ENCODE results near the gene PPP6R1. TPM values are rescaled to one million over a fixed set of nuclear protein-coding genes. Genes with fewer than 3 reads are reported as not detected.

The PPP6R1 gene
- total RNA-seq, 1 experiment from 2014 or later = 159 TPM

DNA sequence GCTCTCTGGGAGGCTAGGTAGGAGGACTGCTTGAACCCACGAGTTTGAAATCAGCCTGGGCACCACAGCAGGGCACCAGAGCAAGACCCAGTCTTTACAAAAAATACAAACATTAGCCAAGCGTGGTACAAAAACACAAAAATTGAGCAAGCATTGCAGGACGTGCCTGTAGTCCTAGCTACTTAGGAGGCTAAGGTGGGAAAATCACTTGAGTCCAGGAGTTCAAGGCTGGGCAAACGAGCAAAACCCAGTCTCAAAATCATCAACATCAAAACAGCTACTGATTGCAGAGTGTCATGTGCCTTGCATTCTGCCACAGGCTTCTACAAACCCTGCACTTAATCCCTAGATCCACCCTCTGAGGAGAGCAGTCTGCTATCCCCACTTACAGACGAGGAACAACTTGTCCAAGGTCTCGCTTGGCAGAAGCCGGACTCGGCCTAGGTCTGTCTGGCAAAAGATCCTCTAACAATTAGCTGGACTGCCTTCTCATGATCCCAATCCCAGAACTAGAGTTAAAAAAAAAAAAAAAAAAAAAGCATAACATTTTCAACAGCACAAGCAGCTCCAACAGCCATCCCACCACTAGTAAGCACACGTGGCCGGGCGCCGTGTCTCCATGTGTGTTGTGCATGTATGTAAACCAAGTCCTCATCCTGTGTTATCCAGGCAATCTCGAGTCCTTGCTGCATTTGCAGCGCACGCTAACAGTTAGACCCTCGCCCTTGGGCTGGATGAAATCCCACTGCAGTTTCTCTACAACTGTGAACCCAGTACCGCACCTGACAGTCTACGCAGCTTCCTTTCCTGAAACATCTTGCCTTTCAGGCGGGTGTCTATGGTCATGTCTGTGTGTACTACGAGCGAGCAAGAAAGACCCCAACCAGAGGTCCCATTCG lies 2.0 kb downstream of the PPP6R1 start:
- peaks cover 44% of the 10 kb centered on the region for H3F3A ChIP-seq (ENCODE audit: insufficient read depth, low read depth)
- no peak overlapping the region for H2AFZ ChIP-seq
- H3K9me3 ChIP-seq (ENCODE audit: insufficient read depth, low read depth) = no peaks in the 10 kb centered on the region
- H3K9me2 ChIP-seq (ENCODE audit: insufficient read depth) = no peaks in the 10 kb centered on the region
- H3K27me3 ChIP-seq (ENCODE audit: insufficient read depth, low read depth) = no peaks in the 10 kb centered on the region
- no peak for TF ChIP-seq EZH2 (IDR thresholded peaks at IDR 0.05; ENCODE audit: low read depth)
- TF ChIP-seq, protein P1, sequence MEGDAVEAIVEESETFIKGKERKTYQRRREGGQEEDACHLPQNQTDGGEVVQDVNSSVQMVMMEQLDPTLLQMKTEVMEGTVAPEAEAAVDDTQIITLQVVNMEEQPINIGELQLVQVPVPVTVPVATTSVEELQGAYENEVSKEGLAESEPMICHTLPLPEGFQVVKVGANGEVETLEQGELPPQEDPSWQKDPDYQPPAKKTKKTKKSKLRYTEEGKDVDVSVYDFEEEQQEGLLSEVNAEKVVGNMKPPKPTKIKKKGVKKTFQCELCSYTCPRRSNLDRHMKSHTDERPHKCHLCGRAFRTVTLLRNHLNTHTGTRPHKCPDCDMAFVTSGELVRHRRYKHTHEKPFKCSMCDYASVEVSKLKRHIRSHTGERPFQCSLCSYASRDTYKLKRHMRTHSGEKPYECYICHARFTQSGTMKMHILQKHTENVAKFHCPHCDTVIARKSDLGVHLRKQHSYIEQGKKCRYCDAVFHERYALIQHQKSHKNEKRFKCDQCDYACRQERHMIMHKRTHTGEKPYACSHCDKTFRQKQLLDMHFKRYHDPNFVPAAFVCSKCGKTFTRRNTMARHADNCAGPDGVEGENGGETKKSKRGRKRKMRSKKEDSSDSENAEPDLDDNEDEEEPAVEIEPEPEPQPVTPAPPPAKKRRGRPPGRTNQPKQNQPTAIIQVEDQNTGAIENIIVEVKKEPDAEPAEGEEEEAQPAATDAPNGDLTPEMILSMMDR (conservative IDR thresholded peaks at IDR 0.05) = no peak
- peaks cover 50% of the 10 kb centered on the region for H3K4me1 ChIP-seq (replicated peaks; ENCODE audit: insufficient read depth)
- CTCF ChIA-PET = interaction anchor here (0.6 kb wide), 1 partner anchor 350 kb away, joined by 9 read pairs; no protein-coding TSS in a partner anchor
- POLR2A ChIA-PET (ENCODE audit: unreplicated experiment) = interaction anchor here (1.5 kb wide), 1 partner anchor 90 kb away, joined by 7 read pairs; no protein-coding TSS in a partner anchor
- peaks cover 68% of the 10 kb centered on the region for H3K79me2 ChIP-seq (ENCODE audit: low read depth)
- H3K27ac ChIP-seq = peak overlapping the region; percentile 35; the same call in 1 of the 2 replicates
- intact Hi-C loops (cut with micrococcal nuclease; ENCODE audit: unreplicated experiment) = no loop called here
- TSS peak; percentile 23 for BruUV-seq (replicated peaks)
- H3K4me3 ChIP-seq = peak overlapping the region; percentile 77
- peak overlapping the region; percentile 97 for H3K4me2 ChIP-seq
- no peak for DNase-seq
- no peaks in the 10 kb centered on the region for H3K36me3 ChIP-seq (ENCODE audit: low read depth)
- H4K20me1 ChIP-seq (ENCODE audit: insufficient read depth) = peaks cover 61% of the 10 kb centered on the region

DNA sequence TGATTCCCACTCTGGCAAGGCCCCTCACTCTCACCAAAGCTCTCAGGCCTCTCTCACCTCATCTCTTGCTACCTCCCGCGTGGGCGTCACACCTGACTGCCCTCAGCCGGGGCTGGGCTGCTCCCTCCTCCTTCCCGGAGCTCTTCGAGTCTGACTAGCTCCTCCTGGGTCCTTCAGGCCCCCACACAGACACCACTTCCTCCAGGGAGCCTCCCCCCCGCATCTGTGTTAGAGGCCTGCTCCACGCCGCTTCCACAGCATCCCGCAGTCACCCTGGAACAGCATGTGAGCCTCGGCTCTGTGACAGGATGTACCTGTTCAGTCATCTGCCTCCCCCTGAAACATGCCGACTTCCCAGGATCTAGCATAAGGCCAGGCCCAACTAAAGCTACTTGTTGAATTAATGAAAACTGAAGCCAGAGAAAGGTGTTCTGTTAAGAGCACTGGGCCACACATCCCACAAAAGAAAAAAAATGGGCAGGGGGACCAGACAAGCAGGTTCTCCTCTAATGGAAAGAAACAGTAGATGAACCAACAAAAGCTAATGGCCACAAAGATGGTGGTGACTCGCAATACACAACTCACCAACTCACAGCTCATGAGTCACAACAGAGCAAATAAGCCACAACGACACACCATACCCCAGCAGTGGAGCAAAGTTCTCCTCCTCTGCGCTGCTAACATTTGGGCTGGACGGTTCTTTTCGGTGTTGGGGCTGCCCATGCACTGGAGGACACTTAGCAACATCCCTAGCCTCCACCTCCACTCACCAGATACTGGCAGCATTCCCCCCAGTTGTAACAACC lies 3.0 kb downstream of the PPP6R1 start:
- H3K27ac ChIP-seq = peak overlapping the region; percentile 58
- ChIA-PET POLR2A (ENCODE audit: unreplicated experiment) (interaction anchor here (0.5 to 1.5 kb wide), 2 partner anchors 89 to 152 kb away, joined by 4 to 7 read pairs; partner anchors contain the start of gene UBE2S), CTCF (interaction anchor here (0.6 kb wide), 2 partner anchors 83 to 852 kb away, joined by 3 to 12 read pairs; no protein-coding TSS in a partner anchor)
- no peak for TF ChIP-seq EZH2 (IDR thresholded peaks at IDR 0.05; ENCODE audit: low read depth)
- TF ChIP-seq, protein P1 (conservative IDR thresholded peaks at IDR 0.05) = no peak
- H3K27me3 ChIP-seq (ENCODE audit: insufficient read depth, low read depth) = no peaks in the 10 kb centered on the region
- H4K20me1 ChIP-seq (ENCODE audit: insufficient read depth) = peaks cover 71% of the 10 kb centered on the region
- H3F3A ChIP-seq (ENCODE audit: insufficient read depth, low read depth) = peaks cover 45% of the 10 kb centered on the region
- peak in 1 of 2 experiments; percentile 86 for DNase-seq
- no peak overlapping the region for H2AFZ ChIP-seq
- H3K79me2 ChIP-seq (ENCODE audit: low read depth) = peaks cover 78% of the 10 kb centered on the region
- no peaks in the 10 kb centered on the region for H3K36me3 ChIP-seq (ENCODE audit: low read depth)
- H3K4me3 ChIP-seq = peak overlapping the region; percentile 77
- H3K9me3 ChIP-seq (ENCODE audit: insufficient read depth, low read depth) = no peaks in the 10 kb centered on the region
- H3K4me2 ChIP-seq = peak overlapping the region; percentile 97
- H3K9me2 ChIP-seq (ENCODE audit: insufficient read depth) = no peaks in the 10 kb centered on the region
- no TSS peak for BruUV-seq (replicated peaks)
- intact Hi-C loops (cut with micrococcal nuclease; ENCODE audit: unreplicated experiment) = no loop called here
- H3K4me1 ChIP-seq (replicated peaks; ENCODE audit: insufficient read depth) = peaks cover 55% of the 10 kb centered on the region

DNA sequence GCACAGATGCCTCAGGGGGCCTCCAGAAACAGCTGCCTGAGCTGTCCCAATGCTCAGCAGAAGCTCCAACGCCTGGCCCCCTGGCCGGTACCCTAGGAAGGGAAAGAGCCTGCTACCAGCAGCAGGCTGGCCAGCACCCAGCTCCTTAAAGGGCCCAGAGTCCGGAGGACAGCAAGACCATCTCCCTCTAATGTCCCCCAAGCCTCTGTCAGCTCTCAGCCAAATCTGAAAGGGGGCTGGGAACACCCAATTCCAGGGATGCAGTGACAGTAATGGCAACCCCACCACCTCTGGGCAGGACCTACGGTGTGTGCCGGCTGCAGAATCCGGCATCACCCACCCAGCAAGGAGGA lies 4.2 kb downstream of the PPP6R1 start:
- Histone ChIP-seq H3K79me2 (ENCODE audit: low read depth) (peaks cover 91% of the 10 kb centered on the region), H2AFZ (no peak overlapping the region), H3K4me3 (no peak overlapping the region), H3F3A (ENCODE audit: insufficient read depth, low read depth) (peaks cover 34% of the 10 kb centered on the region), H3K27me3 (ENCODE audit: insufficient read depth, low read depth) (no peaks in the 10 kb centered on the region), H3K4me1 (replicated peaks; ENCODE audit: insufficient read depth) (peaks cover 47% of the 10 kb centered on the region), H3K27ac (no peak overlapping the region), H3K9me2 (ENCODE audit: insufficient read depth) (no peaks in the 10 kb centered on the region), H3K4me2 (no peak overlapping the region), H3K36me3 (ENCODE audit: low read depth) (no peaks in the 10 kb centered on the region), H4K20me1 (ENCODE audit: insufficient read depth) (peaks cover 83% of the 10 kb centered on the region), H3K9me3 (ENCODE audit: insufficient read depth, low read depth) (no peaks in the 10 kb centered on the region)
- BruUV-seq (replicated peaks) = no TSS peak
- intact Hi-C loops (cut with micrococcal nuclease; ENCODE audit: unreplicated experiment) = no loop called here
- no peak for DNase-seq
- CTCF ChIA-PET = interaction anchor here (0.6 kb wide), 1 partner anchor 92 kb away, joined by 8 read pairs; no protein-coding TSS in a partner anchor
- POLR2A ChIA-PET (ENCODE audit: unreplicated experiment) = no interaction called here
- TF ChIP-seq, protein P1 (conservative IDR thresholded peaks at IDR 0.05) = no peak
- TF ChIP-seq EZH2 (IDR thresholded peaks at IDR 0.05; ENCODE audit: low read depth) = no peak
